NCI-H524 treated with DMSO at 0.1 percent for 48 hours (cell line): ENCODE measurements around the gene PRSS53.

Experiments used
- DNase-seq: peaks from one replicate; lab custom pipeline; 2025; lab: John Stamatoyannopoulos, UW

The PRSS53 gene

DNA sequence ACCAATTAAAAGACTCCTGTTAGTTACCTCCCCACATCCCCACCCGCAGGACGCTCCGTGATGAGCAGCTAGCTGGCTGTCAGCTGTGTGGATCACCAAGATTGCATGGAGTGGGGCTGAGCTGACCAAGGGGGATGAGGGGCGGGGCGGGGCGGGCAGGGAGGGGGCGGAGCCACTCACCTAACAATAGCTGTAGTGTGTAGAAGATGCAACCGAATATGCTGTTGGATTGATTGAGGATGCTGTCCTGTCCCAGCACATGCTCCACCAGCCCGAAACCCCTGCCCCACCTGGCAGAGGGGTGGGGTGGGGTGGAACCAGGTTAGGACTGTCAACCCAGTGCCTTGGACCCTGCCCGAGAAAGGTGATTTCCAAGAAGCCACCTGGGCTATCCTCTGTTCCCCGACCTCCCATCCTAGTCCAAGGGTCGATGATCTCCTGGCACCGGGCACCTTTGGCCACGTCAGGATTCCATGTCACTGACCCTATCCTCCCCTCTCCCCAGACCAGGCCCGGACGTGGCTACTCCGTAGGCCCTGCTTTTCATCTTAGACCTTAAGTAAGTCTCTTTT lies 4.5 kb upstream of the PRSS53 start:
- DNase-seq: no peak

- no peak for DNase-seq
These were observed 3.6 kb upstream of the PRSS53 start for GRCh38 chr16:31092330-31092729.

DNA sequence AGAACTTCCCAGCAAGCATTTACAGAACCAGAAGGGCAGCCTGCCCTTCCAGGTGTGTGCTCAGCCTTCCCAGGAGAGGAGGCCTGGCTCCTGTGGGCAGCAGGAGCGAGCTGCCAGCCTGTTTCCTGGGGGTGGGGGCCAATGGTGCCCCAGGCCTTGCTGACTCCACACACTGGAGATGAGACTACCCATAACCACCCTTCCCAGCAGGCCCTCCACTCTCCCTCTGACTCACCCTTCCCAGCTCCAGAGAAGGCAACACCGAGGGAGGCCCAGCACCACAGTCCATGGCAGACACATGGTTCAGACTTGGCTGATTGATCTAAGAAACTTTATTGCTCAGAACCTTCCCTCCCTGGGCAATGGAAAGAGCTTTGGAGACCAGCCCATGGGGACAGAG lies 1.8 kb upstream of the PRSS53 start:
- DNase-seq: no peak

DNA sequence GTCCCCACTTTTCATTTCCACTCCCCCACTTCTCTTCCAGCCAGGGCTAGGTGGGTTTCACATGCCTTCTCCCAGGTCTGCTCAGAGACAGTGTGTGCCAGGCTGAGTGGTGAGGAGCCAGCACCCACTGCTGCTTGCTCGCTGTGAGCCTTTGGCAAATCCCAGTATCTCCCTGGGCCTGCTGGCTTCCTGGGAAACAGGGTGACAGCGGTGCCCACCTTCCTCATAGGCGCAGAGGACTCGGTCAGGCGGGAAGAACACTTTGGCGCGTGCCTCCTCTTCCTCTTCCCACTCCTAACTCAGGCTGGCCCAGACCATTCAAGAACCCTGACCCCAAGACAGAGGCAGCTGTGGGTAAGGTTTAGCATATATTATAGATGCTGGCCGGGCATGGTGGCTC lies 456 bp upstream of the PRSS53 start:
- DNase-seq: no peak

DNA sequence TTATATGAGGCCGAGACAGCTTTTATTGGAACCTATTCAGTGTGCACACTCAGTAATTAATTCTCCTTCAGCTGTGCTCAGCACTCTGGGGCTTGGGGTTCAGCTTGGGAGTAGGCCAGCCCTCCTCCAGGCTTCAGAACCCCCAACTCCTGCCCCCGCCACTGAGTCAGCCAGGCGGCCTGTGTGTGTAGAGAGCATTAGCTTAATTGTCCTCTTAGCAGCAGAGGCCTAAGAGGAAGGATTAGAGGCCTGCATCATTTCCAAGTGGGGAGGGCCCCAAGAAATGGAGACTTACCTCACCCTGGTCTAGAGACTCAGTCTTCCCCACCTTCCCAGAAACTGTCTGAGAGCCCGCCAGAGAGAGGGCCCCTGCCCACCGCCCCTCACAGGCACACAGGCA lies 772 bp downstream of the PRSS53 start:
- DNase-seq: no peak

- no peak for DNase-seq
These were observed 1.3 kb downstream of the PRSS53 start for GRCh38 chr16:31087481-31087880.

DNA sequence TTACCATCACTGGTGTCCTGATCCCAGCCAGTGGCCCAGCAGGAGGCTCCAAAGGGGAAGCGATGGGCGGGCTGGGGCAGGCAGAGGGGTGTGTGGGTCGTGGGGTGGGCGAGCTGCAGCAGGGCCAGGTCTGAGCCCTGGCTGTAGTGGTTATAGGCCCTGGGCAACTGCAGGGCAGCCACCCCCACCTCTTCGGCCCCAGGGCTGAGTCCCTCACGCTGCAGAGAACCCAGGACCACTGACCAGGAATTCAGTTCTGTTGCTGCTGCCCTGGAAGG lies 2.2 kb downstream of the PRSS53 start:
- DNase-seq: no peak

DNA sequence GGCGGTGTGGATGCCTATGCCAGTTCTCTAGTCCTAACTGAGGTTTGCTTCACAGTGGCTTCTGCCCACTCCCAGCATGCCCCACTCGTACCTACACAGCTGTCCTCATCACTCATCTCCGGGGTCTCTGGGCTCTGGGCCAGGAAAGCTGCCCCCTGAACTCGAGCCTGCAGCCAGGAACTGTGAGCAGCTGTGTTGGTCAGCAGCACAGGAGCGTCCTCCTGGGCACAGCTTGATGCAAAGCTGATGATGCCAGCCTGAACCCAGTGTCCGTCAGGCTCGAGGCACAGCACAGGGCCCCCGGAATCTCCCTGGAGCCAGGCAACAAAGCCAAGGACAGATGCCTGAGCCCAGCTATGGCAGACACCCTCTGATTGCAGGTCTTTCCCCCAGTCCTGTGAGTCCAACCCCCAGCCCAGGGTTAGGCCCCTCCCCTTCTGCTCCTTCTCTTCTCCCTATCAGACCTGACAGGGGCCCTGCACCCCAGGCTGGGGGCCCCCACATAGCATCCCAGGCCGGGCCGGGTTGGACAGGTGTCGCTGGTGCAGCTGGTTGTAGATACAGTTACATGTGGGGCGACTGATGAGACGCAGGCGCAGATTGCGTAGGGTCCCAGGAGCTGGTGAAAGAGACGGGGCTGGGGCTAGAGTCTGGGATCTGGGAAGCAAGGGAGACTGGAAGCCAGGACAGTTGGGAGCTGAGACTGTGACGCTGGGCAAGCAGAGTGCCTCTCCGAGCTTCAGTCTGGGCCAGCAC lies 2.7 kb downstream of the PRSS53 start:
- DNase-seq: no peak

GRCh38 chr16:31085411-31085810 lies 3.3 kb downstream of the PRSS53 start:
- DNase-seq: no peak

DNA sequence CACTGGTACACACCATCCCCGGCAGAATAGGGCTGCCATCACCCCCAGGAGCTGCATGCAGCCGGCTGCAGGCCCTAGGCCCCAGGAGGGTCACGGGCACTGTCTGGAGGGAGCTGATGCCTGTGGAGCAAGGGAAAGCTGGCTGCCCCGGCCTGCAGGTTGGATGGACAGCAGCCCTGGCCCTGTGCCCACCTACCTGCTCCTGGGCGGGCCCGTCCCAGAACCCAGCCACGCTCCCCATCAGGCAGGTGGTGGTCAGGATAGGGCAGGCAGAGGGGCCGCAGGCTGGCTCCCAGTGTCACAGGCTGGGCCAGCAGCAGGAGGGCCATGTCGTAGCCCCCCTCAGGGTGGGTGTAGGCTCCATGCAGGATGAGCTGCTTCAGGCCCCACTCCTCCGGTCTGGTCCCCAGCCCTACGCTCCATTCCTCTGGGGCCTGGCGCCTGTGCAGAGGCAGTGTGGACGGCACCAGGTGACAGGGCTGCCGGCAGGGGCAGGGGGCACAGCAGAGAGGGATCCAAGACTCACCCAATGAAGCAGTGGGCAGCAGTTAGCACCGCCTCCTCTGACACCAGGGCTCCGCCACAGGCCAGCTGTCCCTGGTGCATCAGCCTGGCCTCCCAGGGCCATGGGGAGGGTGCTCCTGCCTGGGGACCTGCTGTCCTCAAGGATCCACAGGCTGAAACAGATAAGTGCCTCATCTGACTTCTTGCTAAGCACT lies 4.0 kb downstream of the PRSS53 start:
- no peak for DNase-seq

- DNase-seq: no peak
These were observed 4.8 kb downstream of the PRSS53 start for GRCh38 chr16:31083981-31084380.

DNA sequence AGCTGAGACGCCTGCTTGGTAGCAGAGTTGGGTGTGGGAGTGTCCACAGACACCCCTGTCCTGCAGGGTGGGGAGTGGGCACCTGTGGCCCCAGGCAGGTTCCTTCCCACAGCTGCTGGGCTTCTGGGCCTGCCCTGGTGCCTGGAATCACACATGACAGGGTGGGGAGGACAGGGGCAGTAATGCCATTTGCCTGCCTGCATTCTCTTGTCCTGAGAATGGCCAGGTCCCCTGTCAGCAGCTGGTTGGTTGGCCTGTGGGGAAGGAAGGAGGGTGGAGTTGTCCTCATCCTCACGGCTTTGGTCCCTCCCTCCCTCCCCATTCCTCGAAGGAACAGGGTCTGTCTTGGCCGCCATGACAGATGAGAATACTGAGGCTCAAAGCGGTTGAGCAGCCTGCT lies 5.2 kb downstream of the PRSS53 start:
- no peak for DNase-seq

DNA sequence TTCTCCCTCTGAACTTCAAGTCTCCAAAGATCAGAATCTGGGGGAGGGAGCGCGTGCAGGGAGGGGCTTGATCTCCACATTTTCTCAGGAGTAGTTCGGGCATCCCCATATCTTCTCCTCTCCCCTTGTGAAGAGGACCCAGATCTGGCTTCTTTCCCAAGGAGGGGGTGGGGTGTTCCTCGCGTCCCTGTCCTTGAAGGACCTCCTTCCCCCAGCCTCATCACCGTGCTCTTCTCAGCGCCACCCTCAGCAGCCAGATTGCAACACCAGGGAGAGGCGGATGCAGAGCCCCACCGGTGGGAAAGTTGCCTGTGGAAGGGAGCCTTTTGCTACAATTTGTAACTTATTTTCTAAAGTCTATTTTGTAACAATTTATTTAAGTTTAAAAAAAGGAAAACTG lies 5.7 kb downstream of the PRSS53 start:
- no peak for DNase-seq

DNA sequence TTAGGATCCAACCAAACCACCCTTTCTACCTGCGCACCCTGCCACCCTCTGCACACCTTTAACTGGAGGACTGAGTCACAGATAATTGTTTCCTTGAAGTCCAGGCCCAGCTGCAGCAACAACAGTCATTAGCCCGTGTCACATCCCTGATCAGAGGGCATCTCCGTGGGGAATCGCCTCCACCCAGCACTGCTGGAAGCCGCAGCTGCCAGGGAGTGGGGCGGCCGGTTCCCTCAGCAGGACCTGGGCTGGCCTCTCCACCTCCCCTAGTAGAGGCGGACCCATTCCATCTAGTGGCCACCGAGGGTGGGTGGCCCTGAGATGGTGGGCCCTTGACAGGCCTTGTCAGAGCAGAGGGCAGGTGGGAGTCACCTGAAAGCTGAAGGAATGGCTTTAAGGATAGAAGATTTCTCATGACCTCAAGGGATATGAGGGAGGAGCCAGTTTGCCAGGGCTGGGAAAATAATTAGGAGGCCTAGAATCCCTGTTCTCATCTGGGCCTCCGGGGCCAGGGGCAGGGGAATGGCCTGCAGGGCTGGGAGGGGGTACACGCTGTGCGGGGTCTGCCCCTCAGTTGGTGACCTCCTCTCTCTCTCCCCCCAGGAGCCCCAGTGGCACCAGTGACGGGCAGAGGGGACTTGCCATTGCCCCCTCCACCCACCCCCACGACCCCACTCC lies 6.2 kb downstream of the PRSS53 start:
- no peak for DNase-seq

GRCh38 chr16:31081428-31082351 lies 7.1 kb downstream of the PRSS53 start:
- no peak for DNase-seq

DNA sequence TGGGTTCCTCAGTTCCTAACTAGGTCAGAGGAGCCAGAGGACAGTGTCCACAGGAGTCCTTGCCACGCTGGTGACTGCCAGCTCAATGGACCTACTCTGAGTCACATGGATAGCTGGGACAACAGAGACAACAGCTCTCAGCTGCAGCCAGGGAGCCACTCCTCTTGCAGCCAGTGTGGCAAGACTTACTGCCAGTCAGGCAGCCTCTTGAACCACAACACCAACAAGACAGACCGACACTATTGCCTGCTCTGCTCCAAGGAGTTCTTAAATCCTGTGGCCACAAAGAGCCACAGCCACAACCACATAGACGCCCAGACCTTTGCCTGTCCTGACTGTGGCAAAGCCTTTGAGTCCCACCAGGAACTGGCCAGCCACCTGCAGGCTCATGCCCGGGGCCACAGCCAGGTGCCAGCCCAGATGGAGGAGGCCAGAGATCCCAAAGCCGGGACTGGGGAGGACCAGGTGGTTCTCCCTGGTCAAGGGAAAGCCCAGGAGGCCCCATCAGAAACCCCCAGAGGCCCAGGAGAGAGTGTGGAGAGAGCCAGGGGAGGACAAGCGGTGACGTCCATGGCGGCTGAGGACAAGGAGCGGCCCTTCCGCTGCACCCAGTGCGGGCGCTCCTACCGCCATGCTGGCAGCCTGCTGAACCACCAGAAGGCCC lies 7.9 kb downstream of the PRSS53 start:
- no peak for DNase-seq

DNA sequence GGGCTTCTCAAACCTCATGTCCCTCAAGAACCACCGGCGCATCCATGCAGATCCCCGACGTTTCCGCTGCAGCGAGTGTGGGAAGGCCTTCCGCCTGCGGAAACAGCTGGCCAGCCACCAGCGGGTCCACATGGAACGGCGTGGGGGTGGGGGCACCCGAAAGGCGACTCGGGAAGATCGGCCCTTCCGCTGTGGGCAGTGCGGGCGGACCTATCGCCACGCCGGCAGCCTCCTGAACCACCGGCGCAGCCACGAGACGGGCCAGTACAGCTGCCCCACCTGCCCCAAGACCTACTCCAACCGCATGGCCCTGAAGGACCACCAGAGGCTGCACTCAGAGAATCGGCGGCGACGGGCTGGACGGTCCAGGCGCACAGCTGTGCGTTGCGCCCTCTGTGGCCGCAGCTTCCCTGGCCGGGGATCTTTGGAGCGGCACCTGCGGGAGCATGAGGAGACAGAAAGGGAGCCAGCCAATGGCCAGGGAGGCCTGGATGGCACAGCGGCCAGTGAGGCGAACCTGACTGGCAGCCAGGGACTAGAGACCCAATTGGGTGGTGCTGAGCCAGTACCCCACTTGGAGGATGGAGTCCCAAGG lies 8.6 kb downstream of the PRSS53 start:
- DNase-seq: no peak

GRCh38 chr16:31079342-31079944 lies 9.3 kb downstream of the PRSS53 start:
- no peak for DNase-seq

DNA sequence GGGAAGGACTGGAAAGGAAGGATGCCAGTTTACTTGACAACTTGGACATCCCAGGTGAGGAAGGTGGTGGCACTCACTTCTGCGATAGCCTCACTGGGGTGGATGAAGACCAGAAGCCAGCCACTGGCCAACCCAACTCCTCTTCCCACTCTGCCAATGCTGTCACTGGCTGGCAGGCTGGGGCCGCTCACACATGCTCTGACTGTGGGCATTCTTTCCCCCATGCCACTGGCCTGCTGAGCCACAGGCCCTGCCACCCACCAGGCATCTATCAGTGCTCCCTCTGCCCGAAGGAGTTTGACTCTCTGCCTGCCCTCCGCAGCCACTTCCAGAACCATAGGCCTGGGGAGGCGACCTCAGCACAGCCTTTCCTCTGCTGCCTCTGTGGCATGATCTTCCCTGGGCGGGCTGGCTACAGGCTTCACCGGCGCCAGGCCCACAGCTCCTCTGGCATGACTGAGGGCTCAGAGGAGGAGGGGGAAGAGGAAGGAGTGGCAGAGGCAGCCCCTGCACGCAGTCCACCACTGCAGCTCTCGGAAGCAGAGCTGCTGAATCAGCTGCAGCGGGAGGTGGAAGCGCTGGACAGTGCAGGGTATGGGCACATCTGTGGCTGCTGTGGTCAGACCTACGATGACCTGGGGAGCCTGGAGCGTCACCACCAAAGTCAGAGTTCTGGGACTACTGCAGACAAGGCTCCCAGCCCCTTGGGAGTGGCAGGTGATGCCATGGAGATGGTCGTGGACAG lies 10.0 kb downstream of the PRSS53 start:
- no peak for DNase-seq
